Naive thymus-derived CD4-positive, alpha-beta T cell (primary cell): Measurements from ENCODE around the gene AKAP6. TPM values are rescaled to one million over a fixed set of nuclear protein-coding genes. Genes with fewer than 3 reads are reported as not detected.

Source experiments
- ATAC-seq: fragments of 150-1000 bp; cut with Tn5 transposase; 2 replicates; pipeline ENCODE4 v1.10.0; 2021; ENCODE audit warnings: mild to moderate bottlenecking, moderate library complexity
- CTCF ChIA-PET: fragments of 350-600 bp; sonication (Branson Sonifier 250); formaldehyde crosslinking; loops from one replicate; lab custom pipeline; 2021; ENCODE audit warnings: antibody characterized with exemption; lab: Charles Lee
- POLR2A ChIA-PET: fragments of 350-600 bp; sonication (Branson Sonifier 250); formaldehyde crosslinking; loops from one replicate; lab custom pipeline; 2021; ENCODE audit warnings: antibody characterized with exemption, inconsistent platforms; lab: Charles Lee
- DNase-seq, 9 donors: peaks; one replicate each; pipeline versions ENCODE4 v3.0.0 to v3.0.0-alpha.2; 2020 to 2022; ENCODE audit warnings: mixed read lengths in 1 of 9
- H3K27ac ChIP-seq: one replicate; pipeline ENCODE4 v1.7.0; 2013; ENCODE audit warnings: mild to moderate bottlenecking, low read depth, low read length, moderate library complexity
- H3K27me3 ChIP-seq, 2 donors: one replicate each; pipeline ENCODE4 v1.7.0; 2013; ENCODE audit warnings: low read length in 2 of 2, mild to moderate bottlenecking in 2 of 2, moderate library complexity in 2 of 2; ENCODE audit not compliant: control insufficient read depth in 2 of 2, insufficient read depth in 2 of 2
- H3K36me3 ChIP-seq, 3 experiments: 1 replicate in 2 of 3; 2 replicates in 1 of 3; pipeline ENCODE4 v1.7.0; 2013; ENCODE audit warnings: low read length in 3 of 3, mild to moderate bottlenecking in 3 of 3, moderate library complexity in 1 of 3; ENCODE audit not compliant: insufficient read depth in 3 of 3, control insufficient read depth in 2 of 3
- H3K4me1 ChIP-seq, 2 donors: one replicate each; pipeline ENCODE4 v1.7.0; 2013; ENCODE audit warnings: low read length in 2 of 2, mild to moderate bottlenecking in 2 of 2, moderate library complexity in 1 of 2; ENCODE audit not compliant: control insufficient read depth in 2 of 2, insufficient read depth in 2 of 2
- H3K4me3 ChIP-seq: 2 replicates; pipeline ENCODE4 v1.7.0; 2013; ENCODE audit warnings: mild to moderate bottlenecking, low read length
- H3K9me3 ChIP-seq, 3 experiments: 1 replicate in 2 of 3; 2 replicates in 1 of 3; pipeline ENCODE4 v1.7.0; 2013; ENCODE audit warnings: low read length in 3 of 3; ENCODE audit not compliant: control insufficient read depth in 2 of 3
- H3K27ac Mint-ChIP-seq, 9 donors: one replicate each; pipeline ENCODE4 v1.8.0; 2020 to 2022; ENCODE audit warnings: mixed read lengths in 9 of 9, mild to moderate bottlenecking in 8 of 9, moderate library complexity in 5 of 9, inconsistent platforms in 2 of 9
- H3K27me3 Mint-ChIP-seq, 5 donors: one replicate each; pipeline ENCODE4 v1.8.0; 2021 to 2022; ENCODE audit warnings: mixed read lengths in 5 of 5, mild to moderate bottlenecking in 1 of 5
- H3K36me3 Mint-ChIP-seq, 5 donors: one replicate each; pipeline ENCODE4 v1.8.0; 2020 to 2022; ENCODE audit warnings: mixed read lengths in 5 of 5, mild to moderate bottlenecking in 3 of 5, inconsistent platforms in 1 of 5
- H3K4me1 Mint-ChIP-seq, 7 donors: one replicate each; pipeline ENCODE4 v1.8.0; 2020 to 2022; ENCODE audit warnings: mixed read lengths in 7 of 7, mild to moderate bottlenecking in 3 of 7, inconsistent platforms in 1 of 7
- H3K4me3 Mint-ChIP-seq, 10 donors: one replicate each; pipeline ENCODE4 v1.8.0; 2020 to 2022; ENCODE audit warnings: mild to moderate bottlenecking in 10 of 10, mixed read lengths in 10 of 10, moderate library complexity in 6 of 10, inconsistent platforms in 2 of 10
- H3K9me3 Mint-ChIP-seq, 11 donors: one replicate each; pipeline ENCODE4 v1.8.0; 2020 to 2022; ENCODE audit warnings: mixed read lengths in 11 of 11, mild to moderate bottlenecking in 4 of 11, inconsistent platforms in 1 of 11, moderate library complexity in 1 of 11
- intact Hi-C, 2 donors: fragments of 100-400 bp; cut with micrococcal nuclease; formaldehyde crosslinking; loops; one replicate each; pipeline ENCODE4 v1.15.1; 2023
- polyA plus RNA-seq, 2 donors: library from polyadenylated mRNA; unstranded; fragments of 300-500 nt; fragmentation: Illumina TruSeq; gene quantifications; one replicate each; pipeline ENCODE4 v1.2.3, GENCODE V29; 2021
- total RNA-seq, 6 experiments: library from RNA in 5 of 6; stranded (reverse) in 5 of 6; gene quantifications; 1 replicate in 5 of 6; 2 replicates in 1 of 6; pipeline ENCODE4 v1.2.3 and lab custom pipeline; 2021 to 2026

AKAP6 gene
- total and polyA plus RNA-seq, 7 experiments from 2014 or later = 0.29 to 7.9 (median 4.1) TPM

- intact Hi-C loops = no loop called here
- no peaks in the 10 kb centered on the region for H3K4me1 Mint-ChIP-seq
- H3K9me3 Mint-ChIP-seq = peaks cover 0 to 1% (median 0%) of the 10 kb centered on the region in 11 donors
Observed at GRCh38 chr14:32306549-32306948, 22.5 kb upstream of the AKAP6 start.

GRCh38 chr14:32307881-32308582, 21.1 kb upstream of the AKAP6 start:
- H3K9me3 ChIP-seq = no peaks in the 10 kb centered on the region
- no peaks in the 10 kb centered on the region for H3K27me3 ChIP-seq
- ChIA-PET CTCF (no interaction called here), POLR2A (no interaction called here)
- DNase-seq (no peak), ATAC-seq (no peak)
- intact Hi-C loops = no loop called here
- Mint-ChIP-seq H3K27ac (no peak overlapping the region), H3K9me3 (peaks cover 0 to 1% (median 0%) of the 10 kb centered on the region in 11 donors), H3K4me3 (no peak overlapping the region), H3K27me3 (peaks cover 0 to 8% (median 0%) of the 10 kb centered on the region in 5 donors), H3K36me3 (peaks cover 0 to 5% (median 0%) of the 10 kb centered on the region in 5 donors), H3K4me1 (no peaks in the 10 kb centered on the region)
- H3K27ac ChIP-seq = no peak overlapping the region
- no peak overlapping the region for H3K4me3 ChIP-seq
- no peaks in the 10 kb centered on the region for H3K36me3 ChIP-seq
- no peaks in the 10 kb centered on the region for H3K4me1 ChIP-seq

More at GRCh38 chr14:32306549-32306948, 22.5 kb upstream of the AKAP6 start:
- Mint-ChIP-seq H3K27ac (no peak overlapping the region), H3K36me3 (peaks cover 0 to 5% (median 0%) of the 10 kb centered on the region in 5 donors), H3K4me3 (no peak overlapping the region), H3K27me3 (peaks cover 0 to 8% (median 0%) of the 10 kb centered on the region in 5 donors)
- H3K9me3 ChIP-seq = no peaks in the 10 kb centered on the region
- DNase-seq (no peak), ATAC-seq (no peak)
- H3K36me3 ChIP-seq = no peaks in the 10 kb centered on the region
- POLR2A ChIA-PET = no interaction called here
- CTCF ChIA-PET = no interaction called here
- H3K4me3 ChIP-seq = no peak overlapping the region
- H3K27me3 ChIP-seq = no peaks in the 10 kb centered on the region
- H3K4me1 ChIP-seq = no peaks in the 10 kb centered on the region
- no peak overlapping the region for H3K27ac ChIP-seq

GRCh38 chr14:32310876-32311275, 18.2 kb upstream of the AKAP6 start:
- POLR2A ChIA-PET = no interaction called here
- Mint-ChIP-seq H3K4me1 (no peaks in the 10 kb centered on the region), H3K9me3 (peaks cover 0 to 2% (median 0%) of the 10 kb centered on the region in 11 donors), H3K27me3 (peaks cover 0 to 8% (median 0%) of the 10 kb centered on the region in 5 donors), H3K36me3 (peaks cover 0 to 5% (median 0%) of the 10 kb centered on the region in 5 donors), H3K4me3 (no peak overlapping the region), H3K27ac (no peak overlapping the region)
- Histone ChIP-seq H3K36me3 (no peaks in the 10 kb centered on the region), H3K4me3 (no peak overlapping the region), H3K27ac (no peak overlapping the region), H3K9me3 (no peaks in the 10 kb centered on the region), H3K27me3 (no peaks in the 10 kb centered on the region), H3K4me1 (no peaks in the 10 kb centered on the region)
- no peak for DNase-seq
- ATAC-seq = no peak
- intact Hi-C loops = no loop called here
- CTCF ChIA-PET = no interaction called here

GRCh38 chr14:32311294-32312009, 17.6 kb upstream of the AKAP6 start:
- H3K27ac Mint-ChIP-seq = no peak overlapping the region
- Histone ChIP-seq H3K27me3 (no peaks in the 10 kb centered on the region), H3K27ac (no peak overlapping the region), H3K4me1 (no peaks in the 10 kb centered on the region), H3K36me3 (no peaks in the 10 kb centered on the region), H3K9me3 (no peaks in the 10 kb centered on the region), H3K4me3 (no peak overlapping the region)
- ChIA-PET POLR2A (no interaction called here), CTCF (no interaction called here)
- H3K36me3 Mint-ChIP-seq = peaks cover 0 to 5% (median 0%) of the 10 kb centered on the region in 5 donors
- no peak overlapping the region for H3K4me3 Mint-ChIP-seq
- no peak for DNase-seq
- intact Hi-C loops = no loop called here
- ATAC-seq = no peak
- peaks cover 0 to 2% (median 0%) of the 10 kb centered on the region in 11 donors for H3K9me3 Mint-ChIP-seq
- no peaks in the 10 kb centered on the region for H3K4me1 Mint-ChIP-seq
- peaks cover 0 to 8% (median 0%) of the 10 kb centered on the region in 5 donors for H3K27me3 Mint-ChIP-seq

GRCh38 chr14:32312010-32312331, 17.1 kb upstream of the AKAP6 start:
- no peak overlapping the region for H3K27ac Mint-ChIP-seq
- H3K9me3 Mint-ChIP-seq = peaks cover 0 to 2% (median 0%) of the 10 kb centered on the region in 11 donors
- no peaks in the 10 kb centered on the region for H3K4me1 Mint-ChIP-seq
- intact Hi-C loops = no loop called here
- Histone ChIP-seq H3K9me3 (no peaks in the 10 kb centered on the region), H3K4me3 (no peak overlapping the region), H3K36me3 (no peaks in the 10 kb centered on the region), H3K4me1 (no peaks in the 10 kb centered on the region), H3K27ac (no peak overlapping the region), H3K27me3 (no peaks in the 10 kb centered on the region)
- POLR2A ChIA-PET = no interaction called here
- peaks cover 0 to 8% (median 0%) of the 10 kb centered on the region in 5 donors for H3K27me3 Mint-ChIP-seq
- H3K36me3 Mint-ChIP-seq = peaks cover 0 to 5% (median 0%) of the 10 kb centered on the region in 5 donors
- DNase-seq = no peak
- no peak overlapping the region for H3K4me3 Mint-ChIP-seq
- no peak for ATAC-seq
- CTCF ChIA-PET = no interaction called here

GRCh38 chr14:32313844-32314376, 15.2 kb upstream of the AKAP6 start:
- Mint-ChIP-seq H3K4me3 (no peak overlapping the region), H3K36me3 (peaks cover 0 to 3% (median 0%) of the 10 kb centered on the region in 5 donors), H3K9me3 (peaks cover 0 to 2% (median 0%) of the 10 kb centered on the region in 11 donors), H3K27ac (no peak overlapping the region), H3K4me1 (no peaks in the 10 kb centered on the region), H3K27me3 (peaks cover 0 to 4% (median 1%) of the 10 kb centered on the region in 5 donors)
- ChIA-PET CTCF (no interaction called here), POLR2A (no interaction called here)
- H3K27me3 ChIP-seq = no peaks in the 10 kb centered on the region
- H3K9me3 ChIP-seq = no peaks in the 10 kb centered on the region
- no peak overlapping the region for H3K27ac ChIP-seq
- intact Hi-C loops = no loop called here
- H3K4me1 ChIP-seq = no peaks in the 10 kb centered on the region
- no peaks in the 10 kb centered on the region for H3K36me3 ChIP-seq
- ATAC-seq (no peak), DNase-seq (no peak)
- no peak overlapping the region for H3K4me3 ChIP-seq
